Uterus (tissue), 4 donors: ENCODE results near the gene SLIT3. TPM values are rescaled to one million over a fixed set of nuclear protein-coding genes. Genes with fewer than 3 reads are reported as not detected.

Experiments used
- DNase-seq, 2 donors: peaks; one replicate each; pipeline ENCODE4 v3.0.0-alpha.2; 2019 to 2020
- H3K27ac ChIP-seq, 2 donors: fragments of 200-600 bp; sonication (generic); 1 replicate in 1 of 2; 2 replicates in 1 of 2; pipeline ENCODE4 v1.5.1; 2016 to 2018
- H3K27me3 ChIP-seq, 2 donors: fragments of 200-600 bp; sonication (generic); one replicate each; pipeline ENCODE4 v1.5.1; 2018 to 2019; ENCODE audit warnings: control low read depth in 1 of 2
- H3K36me3 ChIP-seq, 2 donors: fragments of 200-600 bp; sonication (generic); one replicate each; pipeline ENCODE4 v1.5.1; 2019; ENCODE audit warnings: control low read depth in 1 of 2
- H3K4me1 ChIP-seq, 2 donors: fragments of 200-600 bp; sonication (generic); one replicate each; pipeline ENCODE4 v1.5.1; 2018 to 2019; ENCODE audit warnings: control low read depth in 1 of 2
- H3K4me3 ChIP-seq, 2 donors: fragments of 200-600 bp; sonication (generic); 1 replicate in 1 of 2; 2 replicates in 1 of 2; pipeline ENCODE4 v1.5.1; 2018 to 2019; ENCODE audit warnings: mild to moderate bottlenecking in 1 of 2
- H3K9me3 ChIP-seq, 2 donors: fragments of 200-600 bp; sonication (generic); one replicate each; pipeline ENCODE4 v1.5.1; 2019; ENCODE audit warnings: control low read depth in 1 of 2
- POLR2A ChIP-seq, 2 donors: fragments of 450-650 bp; IDR thresholded peaks; one replicate each; pipeline ENCODE4 v1.6.1; 2016; ENCODE audit warnings: antibody characterized with exemption in 2 of 2, mild to moderate bottlenecking in 1 of 2, moderate library complexity in 1 of 2
- intact Hi-C: fragments of 100-400 bp; cut with DNase I; formaldehyde crosslinking; loops from one replicate; pipeline ENCODE4 v1.15.1; 2023; ENCODE audit warnings: low total_unique reads
- total RNA-seq, 4 donors: library from RNA; depleted of rRNA in 3 of 4; stranded (reverse); fragments of >200 nt in 3 of 4; gene quantifications; one replicate each; pipeline versions ENCODE4 v1.1.0 to v1.2.4, GENCODE V29; 2014 to 2023
- TF ChIP-seq, protein P1 (sequence below), 4 experiments: fragments of 200-600 bp in 2 of 4; fragments of 450-650 bp in 2 of 4; sonication (generic) in 2 of 4; IDR thresholded peaks; one replicate each; pipeline ENCODE4 v1.5.1; 2016 to 2019; ENCODE audit warnings: antibody characterized with exemption in 4 of 4, mild to moderate bottlenecking in 2 of 4, moderate library complexity in 1 of 4
- donor health status: DM: yes; HTN: yes; CAD: no.

The SLIT3 gene
- total RNA-seq, 4 donors from 2014 or later: 9.4 to 62.2 (median 28.1) TPM

DNA sequence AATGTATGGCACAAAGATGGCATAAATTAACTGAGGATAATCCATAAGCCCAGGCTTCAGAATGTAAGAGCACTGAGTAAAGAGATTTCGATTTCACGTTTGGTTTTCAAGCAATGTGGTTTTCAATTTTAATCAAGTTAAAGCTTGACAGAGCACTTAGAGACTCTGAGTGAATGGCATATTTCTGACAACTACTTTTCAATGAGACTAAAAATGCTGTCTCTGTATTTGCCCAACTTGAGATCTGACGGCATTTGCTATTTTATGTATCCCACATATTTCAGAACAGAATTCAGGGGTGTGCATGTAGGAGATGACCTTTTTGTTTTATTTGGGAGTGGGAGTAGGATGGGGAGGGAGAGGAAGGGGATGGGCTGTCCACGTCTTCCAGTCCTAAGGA, 441.5 kb downstream of the SLIT3 start:
- Histone ChIP-seq H3K4me1 (no peaks in the 10 kb centered on the region), H3K36me3 (no peaks in the 10 kb centered on the region), H3K27me3 (no peaks in the 10 kb centered on the region), H3K27ac (no peak overlapping the region), H3K9me3 (no peaks in the 10 kb centered on the region), H3K4me3 (no peak overlapping the region)
- intact Hi-C loops: no loop called here
- DNase-seq: no peak
- TF ChIP-seq, protein P1, sequence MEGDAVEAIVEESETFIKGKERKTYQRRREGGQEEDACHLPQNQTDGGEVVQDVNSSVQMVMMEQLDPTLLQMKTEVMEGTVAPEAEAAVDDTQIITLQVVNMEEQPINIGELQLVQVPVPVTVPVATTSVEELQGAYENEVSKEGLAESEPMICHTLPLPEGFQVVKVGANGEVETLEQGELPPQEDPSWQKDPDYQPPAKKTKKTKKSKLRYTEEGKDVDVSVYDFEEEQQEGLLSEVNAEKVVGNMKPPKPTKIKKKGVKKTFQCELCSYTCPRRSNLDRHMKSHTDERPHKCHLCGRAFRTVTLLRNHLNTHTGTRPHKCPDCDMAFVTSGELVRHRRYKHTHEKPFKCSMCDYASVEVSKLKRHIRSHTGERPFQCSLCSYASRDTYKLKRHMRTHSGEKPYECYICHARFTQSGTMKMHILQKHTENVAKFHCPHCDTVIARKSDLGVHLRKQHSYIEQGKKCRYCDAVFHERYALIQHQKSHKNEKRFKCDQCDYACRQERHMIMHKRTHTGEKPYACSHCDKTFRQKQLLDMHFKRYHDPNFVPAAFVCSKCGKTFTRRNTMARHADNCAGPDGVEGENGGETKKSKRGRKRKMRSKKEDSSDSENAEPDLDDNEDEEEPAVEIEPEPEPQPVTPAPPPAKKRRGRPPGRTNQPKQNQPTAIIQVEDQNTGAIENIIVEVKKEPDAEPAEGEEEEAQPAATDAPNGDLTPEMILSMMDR (IDR thresholded peaks at IDR 0.05): no peak
- no peak for TF ChIP-seq POLR2A (IDR thresholded peaks at IDR 0.05)

DNA sequence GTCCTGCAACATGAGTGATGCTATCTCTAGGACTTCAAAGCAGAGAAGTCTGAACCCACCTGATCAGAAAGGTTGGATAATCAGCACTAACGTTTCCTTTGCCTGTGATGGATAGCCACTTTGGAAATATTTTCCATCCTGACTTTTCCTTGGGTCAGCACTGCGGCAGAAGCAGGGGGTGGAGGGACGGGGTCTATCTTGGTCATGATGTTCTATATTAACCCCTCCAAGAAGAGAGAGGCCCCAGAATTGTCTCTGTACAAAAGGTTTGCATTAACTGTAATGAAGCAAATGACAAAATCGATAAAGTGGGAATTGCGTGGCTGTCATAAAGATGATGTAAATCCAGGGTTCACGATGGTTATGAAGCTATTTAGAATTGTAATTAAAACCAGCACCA, 441.9 kb downstream of the SLIT3 start:
- Histone ChIP-seq H3K36me3 (no peaks in the 10 kb centered on the region), H3K27me3 (no peaks in the 10 kb centered on the region), H3K27ac (no peak overlapping the region), H3K9me3 (no peaks in the 10 kb centered on the region), H3K4me3 (no peak overlapping the region), H3K4me1 (no peaks in the 10 kb centered on the region)
- no peak for DNase-seq
- intact Hi-C loops: no loop called here
- TF ChIP-seq POLR2A (IDR thresholded peaks at IDR 0.05): no peak
- TF ChIP-seq, protein P1 (IDR thresholded peaks at IDR 0.05): no peak

DNA sequence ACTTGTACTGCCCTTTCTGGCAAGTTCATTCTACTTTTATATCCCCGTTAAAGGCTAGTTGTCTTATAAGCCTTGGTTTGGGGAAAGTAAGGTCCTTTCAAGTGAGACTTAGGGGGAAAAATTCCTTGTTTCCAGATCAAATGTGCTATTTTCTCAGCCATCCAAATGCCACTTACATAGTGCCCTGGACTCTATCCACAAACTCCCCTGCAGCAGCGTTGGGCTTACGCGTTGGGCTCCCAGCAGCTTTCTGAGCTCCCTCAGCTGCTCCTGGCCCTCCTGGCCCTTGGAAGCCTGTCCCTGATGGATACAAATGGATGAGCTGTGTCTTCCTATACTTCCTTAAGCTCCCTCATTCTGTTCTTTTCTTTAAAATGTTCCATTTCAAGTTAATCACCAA, 442.6 kb downstream of the SLIT3 start:
- Histone ChIP-seq H3K4me1 (no peaks in the 10 kb centered on the region), H3K36me3 (no peaks in the 10 kb centered on the region), H3K27me3 (no peaks in the 10 kb centered on the region), H3K9me3 (no peaks in the 10 kb centered on the region), H3K4me3 (no peak overlapping the region), H3K27ac (no peak overlapping the region)
- intact Hi-C loops: no loop called here
- no peak for DNase-seq
- TF ChIP-seq, protein P1 (IDR thresholded peaks at IDR 0.05): no peak
- TF ChIP-seq POLR2A (IDR thresholded peaks at IDR 0.05): no peak

DNA sequence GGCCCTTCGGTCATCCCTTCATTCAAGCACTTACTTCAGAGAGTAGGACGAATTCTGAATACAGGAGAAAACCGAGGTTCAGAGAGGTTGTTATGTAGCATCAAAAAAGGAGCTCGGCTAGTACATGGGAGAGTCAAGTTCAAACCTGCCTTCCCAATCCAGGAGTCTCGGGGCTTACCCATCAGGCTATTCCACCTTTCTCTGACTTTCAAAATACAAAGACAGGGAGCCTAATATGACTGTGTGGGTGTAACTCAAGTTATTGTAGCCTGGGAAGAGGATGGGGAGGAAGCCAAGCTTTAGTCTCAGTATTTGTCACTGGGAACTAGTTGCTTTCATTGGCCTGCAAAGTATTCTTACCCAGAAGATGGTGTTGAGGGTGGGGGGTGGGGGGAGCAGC, 447.0 kb downstream of the SLIT3 start:
- no peak for TF ChIP-seq POLR2A (IDR thresholded peaks at IDR 0.05)
- TF ChIP-seq, protein P1 (IDR thresholded peaks at IDR 0.05): no peak
- intact Hi-C loops: no loop called here
- H3K27ac ChIP-seq: no peak overlapping the region
- DNase-seq: no peak
- no peaks in the 10 kb centered on the region for H3K4me1 ChIP-seq
- no peaks in the 10 kb centered on the region for H3K9me3 ChIP-seq
- H3K4me3 ChIP-seq: no peak overlapping the region
- H3K27me3 ChIP-seq: no peaks in the 10 kb centered on the region
- H3K36me3 ChIP-seq: no peaks in the 10 kb centered on the region

DNA sequence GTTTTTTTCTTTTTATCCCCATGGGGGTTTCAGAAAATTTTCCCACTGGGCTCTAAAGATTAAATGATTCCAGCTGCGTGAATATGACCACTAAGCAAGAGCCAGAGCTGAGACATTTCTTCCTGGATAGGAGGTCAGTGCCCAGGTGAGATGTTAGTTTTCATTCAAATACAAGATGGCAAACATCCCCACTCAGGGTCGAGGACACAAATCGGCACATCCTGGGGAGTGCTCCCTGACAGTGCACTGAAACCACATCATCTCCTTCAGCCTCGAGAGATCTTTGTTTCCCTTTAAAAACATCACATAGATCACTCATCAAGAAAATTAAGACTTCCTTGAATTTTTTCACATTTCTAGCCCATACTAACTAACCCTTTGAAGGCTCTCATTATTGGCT, 448.6 kb downstream of the SLIT3 start:
- Histone ChIP-seq H3K36me3 (no peaks in the 10 kb centered on the region), H3K4me3 (no peak overlapping the region), H3K27me3 (no peaks in the 10 kb centered on the region), H3K9me3 (no peaks in the 10 kb centered on the region), H3K4me1 (no peaks in the 10 kb centered on the region), H3K27ac (no peak overlapping the region)
- TF ChIP-seq, protein P1 (IDR thresholded peaks at IDR 0.05): no peak
- TF ChIP-seq POLR2A (IDR thresholded peaks at IDR 0.05): no peak
- intact Hi-C loops: no loop called here
- no peak for DNase-seq
